Gastroesophageal sphincter (tissue), 4 donors: ENCODE results near the gene LNPK. TPM values are rescaled to one million over a fixed set of nuclear protein-coding genes. Genes with fewer than 3 reads are reported as not detected.

ENCODE experiments used
- ATAC-seq: fragments of 150-250 bp; one replicate; pipeline ENCODE4 v1.9.1; 2016; ENCODE audit warnings: mild to moderate bottlenecking, moderate library complexity
- H3K27ac ChIP-seq, 4 donors: fragments of 200-600 bp; sonication (generic) in 3 of 4; 1 replicate in 3 of 4; 2 replicates in 1 of 4; pipeline ENCODE4 v1.5.1; 2016 to 2019
- H3K27me3 ChIP-seq: fragments of 200-600 bp; sonication (generic); one replicate; pipeline ENCODE4 v1.5.1; 2019
- H3K36me3 ChIP-seq, 2 donors: fragments of 200-600 bp; sonication (generic); one replicate each; pipeline ENCODE4 v1.5.1; 2019; ENCODE audit warnings: control low read depth in 1 of 2
- H3K4me1 ChIP-seq, 3 donors: fragments of 200-600 bp; sonication (generic); 1 replicate in 2 of 3; 2 replicates in 1 of 3; pipeline ENCODE4 v1.5.1; 2016 to 2019; ENCODE audit warnings: control low read depth in 2 of 3
- H3K4me3 ChIP-seq, 2 donors: fragments of 200-600 bp; sonication (generic); one replicate each; pipeline ENCODE4 v1.5.1; 2019; ENCODE audit warnings: mild to moderate bottlenecking in 1 of 2, moderate library complexity in 1 of 2
- H3K9me3 ChIP-seq, 3 donors: fragments of 200-600 bp; sonication (generic); one replicate each; pipeline ENCODE4 v1.5.1; 2017 to 2019; ENCODE audit warnings: control low read depth in 2 of 3
- CTCF ChIP-seq, 4 experiments: fragments of 200-600 bp in 2 of 4; fragments of 450-650 bp in 2 of 4; sonication (generic) in 1 of 4; IDR thresholded peaks; one replicate each; pipeline ENCODE4 v1.5.1; 2017 to 2019; ENCODE audit warnings: antibody characterized with exemption in 4 of 4, mild to moderate bottlenecking in 2 of 4, moderate library complexity in 2 of 4
- EP300 ChIP-seq: sonication (generic); formaldehyde crosslinking; IDR thresholded peaks from one replicate; pipeline ENCODE4 v1.6.1; 2017; ENCODE audit warnings: antibody characterized with exemption, mild to moderate bottlenecking
- POLR2A ChIP-seq, 2 donors: fragments of 450-650 bp; IDR thresholded peaks; one replicate each; pipeline ENCODE4 v1.6.1; 2017; ENCODE audit warnings: antibody characterized with exemption in 2 of 2, mild to moderate bottlenecking in 2 of 2, moderate library complexity in 1 of 2
- POLR2AphosphoS5 ChIP-seq: sonication (generic); formaldehyde crosslinking; IDR thresholded peaks from one replicate; pipeline ENCODE4 v1.6.1; 2017; ENCODE audit warnings: antibody characterized with exemption
- WGBS, 2 donors: methylation state at CpG; one replicate each; pipeline ENCODE4 v1.1.5; 2018; ENCODE audit warnings: low coverage in 1 of 2; 5-methylcytosine and 5-hydroxymethylcytosine counted together
- total RNA-seq, 4 donors: library from RNA; depleted of rRNA; stranded (reverse); fragments of >200 nt; gene quantifications; one replicate each; pipeline ENCODE4 v1.1.0, GENCODE V29; 2016

The LNPK gene
- total RNA-seq, 4 donors from 2014 or later, result 13.9 to 18.4 (median 15.1) TPM

- TF ChIP-seq EP300, result no peak
- TF ChIP-seq POLR2AphosphoS5, result no peak
- no peak for TF ChIP-seq CTCF (IDR thresholded peaks at IDR 0.05)
- TF ChIP-seq POLR2A (IDR thresholded peaks at IDR 0.05), result no peak
- Histone ChIP-seq H3K27ac (no peak overlapping the region), H3K4me1 (no peaks in the 10 kb centered on the region), H3K9me3 (no peaks in the 10 kb centered on the region), H3K36me3 (no peaks in the 10 kb centered on the region), H3K27me3 (no peaks in the 10 kb centered on the region), H3K4me3 (no peak overlapping the region)
- no peak for ATAC-seq
- 79 to 95% methylated on average over 2 of the region's 2 CpGs for WGBS, 2 donors
These were observed 7.4 kb upstream of the LNPK start for GRCh38 chr2:176009445-176009844.

- Histone ChIP-seq H3K27ac (no peak overlapping the region), H3K27me3 (no peaks in the 10 kb centered on the region), H3K36me3 (no peaks in the 10 kb centered on the region), H3K4me3 (no peak overlapping the region), H3K4me1 (peaks cover 0 to 22% (median 6%) of the 10 kb centered on the region in 3 donors), H3K9me3 (no peaks in the 10 kb centered on the region)
- WGBS, 2 donors, result 26 to 33% methylated on average over 1 of the region's 1 CpG
- TF ChIP-seq EP300, result no peak
- TF ChIP-seq CTCF (IDR thresholded peaks at IDR 0.05), result no peak
- TF ChIP-seq POLR2AphosphoS5, result no peak
- no peak for TF ChIP-seq POLR2A (IDR thresholded peaks at IDR 0.05)
- ATAC-seq, result no peak
These were observed 2.9 kb upstream of the LNPK start for GRCh38 chr2:176004934-176005333.

GRCh38 chr2:176003958-176004357 is 1.9 kb upstream of the LNPK start:
- Histone ChIP-seq H3K4me1 (peaks cover 0 to 22% (median 6%) of the 10 kb centered on the region in 3 donors), H3K36me3 (no peaks in the 10 kb centered on the region), H3K9me3 (no peaks in the 10 kb centered on the region), H3K27me3 (no peaks in the 10 kb centered on the region), H3K4me3 (no peak overlapping the region), H3K27ac (no peak overlapping the region)
- no peak for ATAC-seq
- 88 to 93% methylated on average over 5 of the region's 5 CpGs for WGBS, 2 donors
- TF ChIP-seq CTCF (IDR thresholded peaks at IDR 0.05), result no peak
- no peak for TF ChIP-seq EP300
- no peak for TF ChIP-seq POLR2A (IDR thresholded peaks at IDR 0.05)
- no peak for TF ChIP-seq POLR2AphosphoS5

- Histone ChIP-seq H3K36me3 (no peaks in the 10 kb centered on the region), H3K4me3 (peak overlapping the region; percentile 68 to 86), H3K27me3 (no peaks in the 10 kb centered on the region), H3K4me1 (peaks cover 0 to 22% (median 6%) of the 10 kb centered on the region in 3 donors), H3K27ac (peak overlapping the region; percentile 39 to 90 (median 88)), H3K9me3 (no peaks in the 10 kb centered on the region)
- ATAC-seq, result peak; percentile 24
- no peak for TF ChIP-seq POLR2A (IDR thresholded peaks at IDR 0.05)
- TF ChIP-seq CTCF (IDR thresholded peaks at IDR 0.05), result no peak
- TF ChIP-seq EP300, result no peak
- TF ChIP-seq POLR2AphosphoS5, result no peak
- WGBS, 2 donors, result 11 to 14% methylated on average over 9 to 14 of the region's 14 CpGs
These were observed 682 bp upstream of the LNPK start for GRCh38 chr2:176002688-176003210.

- no peaks in the 10 kb centered on the region for H3K9me3 ChIP-seq
- no peaks in the 10 kb centered on the region for H3K27me3 ChIP-seq
- no peaks in the 10 kb centered on the region for H3K36me3 ChIP-seq
- TF ChIP-seq CTCF (IDR thresholded peaks at IDR 0.05) (no peak), EP300 (no peak), POLR2AphosphoS5 (no peak), POLR2A (IDR thresholded peaks at IDR 0.05) (no peak)
- H3K4me1 ChIP-seq, result peaks cover 0 to 22% (median 6%) of the 10 kb centered on the region in 3 donors
- peak; percentile 26 for ATAC-seq
- H3K27ac ChIP-seq, result peak overlapping the region; percentile 30 to 90 (median 88)
- H3K4me3 ChIP-seq, result peak overlapping the region; percentile 68 to 86
- 0 to 1% methylated on average over 8 to 16 of the region's 21 CpGs for WGBS, 2 donors
These were observed 669 bp downstream of the LNPK start for GRCh38 chr2:176001281-176001915.
